Activated effector memory CD4-positive, alpha-beta T cell treated with Interleukin-2 at 50 U/mL for 16 hours (primary cell): ENCODE data around the gene DOCK2.
"Not testable (repeated sequence)": the region's sequence is repeated elsewhere in the genome, so short reads cannot be mapped to it uniquely, and the experiment has no call there.

Experiments
- DNase-seq: peaks from one replicate; pipeline ENCODE4 v3.0.0-alpha.2; 2020

Gene DOCK2

GRCh38 chr5:169637085-169637548 is at the start of gene DOCK2:
Gene DOCK2, plus strand, starts transcription at chr5:169637275. Its CDS starts 52 bp downstream, at chr5:169637327.
- peak; percentile 58 for DNase-seq

- no peak for DNase-seq
These were observed 46.5 kb upstream of the DOCK2 start for GRCh38 chr5:169590602-169591001.

GRCh38 chr5:169591636-169592035 is 45.4 kb upstream of the DOCK2 start:
- DNase-seq = no peak

- DNase-seq = no peak
These were observed 44.0 kb upstream of the DOCK2 start for GRCh38 chr5:169592937-169593650.

- DNase-seq = no peak
These were observed 41.8 kb upstream of the DOCK2 start for GRCh38 chr5:169595172-169595820.

GRCh38 chr5:169599451-169599850 is 37.6 kb upstream of the DOCK2 start:
- DNase-seq = no peak

GRCh38 chr5:169602535-169602934 is 34.5 kb upstream of the DOCK2 start:
- DNase-seq = no peak

GRCh38 chr5:169606279-169606678 is 30.8 kb upstream of the DOCK2 start:
- DNase-seq = no peak

- no peak for DNase-seq
These were observed 29.2 kb upstream of the DOCK2 start for GRCh38 chr5:169607882-169608281.

- DNase-seq = no peak
These were observed 27.4 kb upstream of the DOCK2 start for GRCh38 chr5:169609716-169610115.

- DNase-seq = no peak
These were observed 26.5 kb upstream of the DOCK2 start for GRCh38 chr5:169610606-169611005.

GRCh38 chr5:169615561-169615960 is 21.5 kb upstream of the DOCK2 start:
- no peak for DNase-seq

GRCh38 chr5:169624307-169624706 is 12.8 kb upstream of the DOCK2 start:
- DNase-seq = not testable (repeated sequence)

GRCh38 chr5:169626779-169627178 is 10.3 kb upstream of the DOCK2 start:
- DNase-seq = no peak

GRCh38 chr5:169627551-169627950 is 9.5 kb upstream of the DOCK2 start:
- DNase-seq = no peak

GRCh38 chr5:169628892-169629291 is 8.2 kb upstream of the DOCK2 start:
- DNase-seq = no peak

GRCh38 chr5:169629847-169630548 is 7.1 kb upstream of the DOCK2 start:
- no peak for DNase-seq

- no peak for DNase-seq
These were observed 5.7 kb upstream of the DOCK2 start for GRCh38 chr5:169631360-169631759.

GRCh38 chr5:169632946-169633345 is 4.1 kb upstream of the DOCK2 start:
- no peak for DNase-seq

GRCh38 chr5:169634606-169635005 is 2.5 kb upstream of the DOCK2 start:
- DNase-seq = no peak

- DNase-seq = no peak
These were observed 1.1 kb upstream of the DOCK2 start for GRCh38 chr5:169635936-169636335.

- DNase-seq = no peak
These were observed 494 bp upstream of the DOCK2 start for GRCh38 chr5:169636477-169637084.

GRCh38 chr5:169637549-169638121 is 560 bp downstream of the DOCK2 start:
- DNase-seq = peak; percentile 66
